Ectodermal cell (in vitro differentiated cells): ENCODE results near the gene ANO10.
"Not testable (repeated sequence)": the region's sequence is repeated elsewhere in the genome, so short reads cannot be mapped to it uniquely, and the experiment has no call there.

Source experiments
- H3K27ac ChIP-seq: 2 replicates; pipeline ENCODE4 v1.7.0; 2013; ENCODE audit warnings: mild to moderate bottlenecking, low read depth, low read length; ENCODE audit not compliant: insufficient read depth, poor library complexity, severe bottlenecking
- H3K27me3 ChIP-seq: 2 replicates; pipeline ENCODE4 v1.7.0; 2013; ENCODE audit warnings: mild to moderate bottlenecking, low read length; ENCODE audit not compliant: insufficient read depth, control insufficient read depth, poor library complexity, severe bottlenecking
- H3K36me3 ChIP-seq: one replicate; pipeline ENCODE4 v1.7.0; 2013; ENCODE audit warnings: low read length; ENCODE audit not compliant: control insufficient read depth, insufficient read depth
- H3K4me1 ChIP-seq: one replicate; pipeline ENCODE4 v1.7.0; 2013; ENCODE audit warnings: low read length; ENCODE audit not compliant: control insufficient read depth, insufficient read depth
- H3K4me3 ChIP-seq: 2 replicates; pipeline ENCODE4 v1.7.0; 2013; ENCODE audit warnings: low read depth, low read length, control low read depth; ENCODE audit not compliant: insufficient read depth
- H3K9me3 ChIP-seq: 2 replicates; pipeline ENCODE4 v1.7.0; 2013; ENCODE audit warnings: mild to moderate bottlenecking, low read length, moderate library complexity; ENCODE audit not compliant: control insufficient read depth
- WGBS, 2 experiments: methylation state at CpG; one replicate each; pipeline ENCODE4 v1.1.7; 2013; ENCODE audit warnings: missing lambda C conversion rate in 2 of 2; 5-methylcytosine and 5-hydroxymethylcytosine counted together

ANO10 gene

GRCh38 chr3:43609406-43609805, 12.4 kb downstream of the ANO10 start:
- H3K4me3 ChIP-seq, result no peak overlapping the region
- no peak overlapping the region for H3K27ac ChIP-seq
- H3K9me3 ChIP-seq, result no peaks in the 10 kb centered on the region
- H3K27me3 ChIP-seq, result no peaks in the 10 kb centered on the region
- WGBS, 2 experiments, result 82 to 87% methylated on average over 1 of the region's 1 CpG
- peaks cover 15% of the 10 kb centered on the region for H3K4me1 ChIP-seq
- H3K36me3 ChIP-seq, result no peaks in the 10 kb centered on the region

- peaks cover 15% of the 10 kb centered on the region for H3K4me1 ChIP-seq
- H3K27ac ChIP-seq, result no peak overlapping the region
- H3K4me3 ChIP-seq, result no peak overlapping the region
- H3K36me3 ChIP-seq, result no peaks in the 10 kb centered on the region
- H3K27me3 ChIP-seq, result no peaks in the 10 kb centered on the region
- no peaks in the 10 kb centered on the region for H3K9me3 ChIP-seq
- 86 to 94% methylated on average over 1 of the region's 1 CpG for WGBS, 2 experiments
Measured at GRCh38 chr3:43608751-43609150, 13.1 kb downstream of the ANO10 start.

- H3K4me1 ChIP-seq, result peaks cover 15% of the 10 kb centered on the region
- H3K9me3 ChIP-seq, result no peaks in the 10 kb centered on the region
- H3K4me3 ChIP-seq, result no peak overlapping the region
- 8 to 26% methylated on average over 1 to 2 of the region's 2 CpGs for WGBS, 2 experiments
- H3K27me3 ChIP-seq, result no peaks in the 10 kb centered on the region
- no peak overlapping the region for H3K27ac ChIP-seq
- no peaks in the 10 kb centered on the region for H3K36me3 ChIP-seq
Measured at GRCh38 chr3:43606284-43606683, 15.5 kb downstream of the ANO10 start.

GRCh38 chr3:43599959-43600358, 21.9 kb downstream of the ANO10 start:
- not testable (repeated sequence) for H3K27me3 ChIP-seq, H3K4me1 ChIP-seq
- 95 to 100% methylated on average over 2 of the region's 2 CpGs for WGBS, 2 experiments

GRCh38 chr3:43597961-43598360, 23.9 kb downstream of the ANO10 start:
- H3K9me3 ChIP-seq, result no peaks in the 10 kb centered on the region
- no peaks in the 10 kb centered on the region for H3K36me3 ChIP-seq
- no peaks in the 10 kb centered on the region for H3K4me1 ChIP-seq
- H3K27me3 ChIP-seq, result no peaks in the 10 kb centered on the region
- H3K27ac ChIP-seq, result no peak overlapping the region
- H3K4me3 ChIP-seq, result no peak overlapping the region

More at GRCh38 chr3:43599959-43600358, 21.9 kb downstream of the ANO10 start:
- not testable (repeated sequence) for H3K9me3 ChIP-seq, H3K4me3 ChIP-seq, H3K36me3 ChIP-seq, H3K27ac ChIP-seq

DNA sequence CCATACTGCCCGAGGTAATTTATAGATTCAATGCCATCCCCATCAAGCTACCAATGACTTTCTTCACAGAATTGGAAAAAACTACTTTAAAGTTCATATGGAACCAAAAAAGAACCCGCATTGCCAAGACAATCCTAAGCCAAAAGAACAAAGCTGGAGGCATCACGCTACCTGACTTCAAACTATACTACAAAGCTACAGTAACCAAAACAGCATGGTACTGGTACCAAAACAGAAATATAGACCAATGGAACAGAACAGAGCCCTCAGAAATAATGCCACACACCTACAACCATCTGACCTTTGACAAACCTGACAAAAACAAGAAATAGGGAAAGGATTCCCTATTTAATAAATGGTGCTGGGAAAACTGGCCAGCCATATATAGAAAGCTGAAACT, 25.6 kb downstream of the ANO10 start:
- not testable (repeated sequence) for H3K4me1 ChIP-seq, H3K9me3 ChIP-seq, H3K27me3 ChIP-seq, H3K36me3 ChIP-seq, H3K4me3 ChIP-seq, H3K27ac ChIP-seq
- WGBS, 2 experiments, result no CpG with 5 or more reads among the region's 3 CpGs

- 86 to 88% methylated on average over 1 of the region's 3 CpGs for WGBS, 2 experiments
- H3K27ac ChIP-seq, H3K9me3 ChIP-seq, H3K4me3 ChIP-seq, H3K4me1 ChIP-seq, H3K27me3 ChIP-seq: not testable (repeated sequence)
- H3K36me3 ChIP-seq, result peaks cover 15% of the 10 kb centered on the region
Measured at GRCh38 chr3:43595280-43595679, 26.5 kb downstream of the ANO10 start.

GRCh38 chr3:43593588-43593987, 28.2 kb downstream of the ANO10 start:
- H3K27ac ChIP-seq, H3K4me1 ChIP-seq, H3K27me3 ChIP-seq, H3K9me3 ChIP-seq, H3K4me3 ChIP-seq: not testable (repeated sequence)
- WGBS, 2 experiments, result 84 to 86% methylated on average over 2 to 3 of the region's 4 CpGs
- H3K36me3 ChIP-seq, result peaks cover 15% of the 10 kb centered on the region

- not testable (repeated sequence) for H3K27me3 ChIP-seq
- H3K36me3 ChIP-seq, result peaks cover 15% of the 10 kb centered on the region
- 89 to 95% methylated on average over 10 of the region's 10 CpGs for WGBS, 2 experiments
Measured at GRCh38 chr3:43591866-43592265, 29.9 kb downstream of the ANO10 start.

GRCh38 chr3:43587303-43587702, 34.5 kb downstream of the ANO10 start:
- Histone ChIP-seq H3K27me3 (no peaks in the 10 kb centered on the region), H3K9me3 (no peaks in the 10 kb centered on the region), H3K36me3 (peaks cover 15% of the 10 kb centered on the region), H3K4me3 (no peak overlapping the region), H3K27ac (no peak overlapping the region), H3K4me1 (peaks cover 3% of the 10 kb centered on the region)
- 94% methylated on average over 3 of the region's 3 CpGs for WGBS, 2 experiments

More at GRCh38 chr3:43591866-43592265, 29.9 kb downstream of the ANO10 start:
- not testable (repeated sequence) for H3K9me3 ChIP-seq, H3K27ac ChIP-seq, H3K4me1 ChIP-seq, H3K4me3 ChIP-seq
